Gastrocnemius medialis (tissue), 4 donors: ENCODE data around the gene MICU1. TPM values are rescaled to one million over a fixed set of nuclear protein-coding genes. Genes with fewer than 3 reads are reported as not detected.

Experiments used
- ATAC-seq, 2 donors: fragments of 150-250 bp; one replicate each; pipeline ENCODE4 v1.9.1; 2016
- DNase-seq, 2 donors: peaks; one replicate each; pipeline ENCODE4 v3.0.0-alpha.2; 2019
- H3K27ac ChIP-seq, 4 donors: fragments of 200-600 bp; sonication (generic); 1 replicate in 1 of 4; 2 replicates in 3 of 4; pipeline ENCODE4 v1.5.1; 2016 to 2018; ENCODE audit warnings: mild to moderate bottlenecking in 2 of 4, moderate library complexity in 1 of 4
- H3K27me3 ChIP-seq, 3 donors: fragments of 200-600 bp; sonication (generic) in 2 of 3; 1 replicate in 1 of 3; 2 replicates in 2 of 3; pipeline versions ENCODE4 v1.5.1 to v1.6.0; 2016 to 2019; ENCODE audit warnings: mild to moderate bottlenecking in 1 of 3, moderate library complexity in 1 of 3
- H3K36me3 ChIP-seq, 2 donors: fragments of 200-600 bp; sonication (generic) in 1 of 2; one replicate each; pipeline ENCODE4 v1.5.1; 2017 to 2018
- H3K4me1 ChIP-seq, 2 donors: fragments of 200-600 bp; sonication (generic) in 1 of 2; one replicate each; pipeline ENCODE4 v1.5.1; 2016 to 2017; ENCODE audit warnings: mild to moderate bottlenecking in 2 of 2
- H3K4me3 ChIP-seq, 4 donors: fragments of 200-600 bp; sonication (generic) in 3 of 4; 1 replicate in 1 of 4; 2 replicates in 3 of 4; pipeline ENCODE4 v1.5.1; 2016 to 2019; ENCODE audit warnings: mild to moderate bottlenecking in 2 of 4
- H3K9me3 ChIP-seq, 3 donors: fragments of 200-600 bp; sonication (generic) in 2 of 3; 1 replicate in 1 of 3; 2 replicates in 2 of 3; pipeline ENCODE4 v1.5.1; 2016 to 2019
- POLR2A ChIP-seq, 2 donors: fragments of 450-650 bp; IDR thresholded peaks; one replicate each; pipeline ENCODE4 v1.6.1; 2017; ENCODE audit warnings: antibody characterized with exemption in 2 of 2, mild to moderate bottlenecking in 2 of 2, moderate library complexity in 2 of 2
- in situ Hi-C, 4 donors: fragments of 200-750 bp; cut with MboI; loops; one replicate each; pipeline versions ENCODE4 v1.15.0 to v1.8.0; 2017; ENCODE audit warnings: low sequenced_read_pairs in 4 of 4
- intact Hi-C: fragments of 100-400 bp; cut with DNase I; formaldehyde crosslinking; loops from one replicate; pipeline ENCODE4 v1.15.1; 2023; ENCODE audit warnings: low total_unique reads
- total RNA-seq, 4 donors: library from RNA; depleted of rRNA; stranded (reverse); fragments of >200 nt; gene quantifications; one replicate each; pipeline versions ENCODE4 v1.1.0 to v1.2.3, GENCODE V29; 2016
- TF ChIP-seq, protein P1 (sequence below), 5 experiments: fragments of 450-650 bp in 3 of 5; fragments of 200-600 bp in 2 of 5; sonication (generic) in 2 of 5; IDR thresholded peaks in 4 of 5; conservative IDR thresholded peaks in 1 of 5; 1 replicate in 4 of 5; 2 replicates in 1 of 5; pipeline ENCODE4 v1.5.1; 2016 to 2019; ENCODE audit warnings: antibody characterized with exemption in 5 of 5, mild to moderate bottlenecking in 3 of 5, moderate library complexity in 3 of 5

MICU1 gene
- total RNA-seq, 4 donors from 2014 or later = 42.7 to 62.2 (median 51.9) TPM

DNA sequence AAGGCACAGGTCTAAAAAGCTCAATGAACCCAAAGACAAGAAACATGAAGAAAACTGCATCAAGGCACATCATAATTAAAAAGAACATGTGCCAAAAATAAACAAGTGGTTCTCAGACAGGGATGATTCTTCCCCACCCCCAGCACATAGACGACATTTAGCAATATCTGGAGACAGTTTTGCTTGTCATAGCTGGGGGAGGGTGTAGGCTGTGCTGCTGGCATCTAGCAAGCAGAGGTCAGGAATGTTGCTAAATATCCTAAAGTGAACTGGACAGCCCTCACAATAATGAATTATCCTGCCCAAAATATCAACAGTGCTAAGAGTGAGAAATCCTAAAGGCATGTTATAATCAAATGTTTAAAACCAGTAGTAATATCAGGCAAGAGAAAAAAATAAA lies 122.6 kb downstream of the MICU1 start:
- Histone ChIP-seq H3K9me3 (peaks cover 0 to 9% (median 0%) of the 10 kb centered on the region in 3 donors), H3K27ac (no peak overlapping the region), H3K36me3 (peaks cover 0 to 5% of the 10 kb centered on the region in 2 donors), H3K27me3 (no peaks in the 10 kb centered on the region), H3K4me1 (no peaks in the 10 kb centered on the region), H3K4me3 (no peak overlapping the region)
- intact Hi-C loops = no loop called here
- no peak for TF ChIP-seq POLR2A (IDR thresholded peaks at IDR 0.05)
- TF ChIP-seq, protein P1, sequence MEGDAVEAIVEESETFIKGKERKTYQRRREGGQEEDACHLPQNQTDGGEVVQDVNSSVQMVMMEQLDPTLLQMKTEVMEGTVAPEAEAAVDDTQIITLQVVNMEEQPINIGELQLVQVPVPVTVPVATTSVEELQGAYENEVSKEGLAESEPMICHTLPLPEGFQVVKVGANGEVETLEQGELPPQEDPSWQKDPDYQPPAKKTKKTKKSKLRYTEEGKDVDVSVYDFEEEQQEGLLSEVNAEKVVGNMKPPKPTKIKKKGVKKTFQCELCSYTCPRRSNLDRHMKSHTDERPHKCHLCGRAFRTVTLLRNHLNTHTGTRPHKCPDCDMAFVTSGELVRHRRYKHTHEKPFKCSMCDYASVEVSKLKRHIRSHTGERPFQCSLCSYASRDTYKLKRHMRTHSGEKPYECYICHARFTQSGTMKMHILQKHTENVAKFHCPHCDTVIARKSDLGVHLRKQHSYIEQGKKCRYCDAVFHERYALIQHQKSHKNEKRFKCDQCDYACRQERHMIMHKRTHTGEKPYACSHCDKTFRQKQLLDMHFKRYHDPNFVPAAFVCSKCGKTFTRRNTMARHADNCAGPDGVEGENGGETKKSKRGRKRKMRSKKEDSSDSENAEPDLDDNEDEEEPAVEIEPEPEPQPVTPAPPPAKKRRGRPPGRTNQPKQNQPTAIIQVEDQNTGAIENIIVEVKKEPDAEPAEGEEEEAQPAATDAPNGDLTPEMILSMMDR (IDR thresholded peaks at IDR 0.05 in 4 of 5, conservative IDR thresholded peaks at IDR 0.05 in 1 of 5) = no peak
- no peak for ATAC-seq
- no peak for DNase-seq
- in situ Hi-C loops = no loop called here

DNA sequence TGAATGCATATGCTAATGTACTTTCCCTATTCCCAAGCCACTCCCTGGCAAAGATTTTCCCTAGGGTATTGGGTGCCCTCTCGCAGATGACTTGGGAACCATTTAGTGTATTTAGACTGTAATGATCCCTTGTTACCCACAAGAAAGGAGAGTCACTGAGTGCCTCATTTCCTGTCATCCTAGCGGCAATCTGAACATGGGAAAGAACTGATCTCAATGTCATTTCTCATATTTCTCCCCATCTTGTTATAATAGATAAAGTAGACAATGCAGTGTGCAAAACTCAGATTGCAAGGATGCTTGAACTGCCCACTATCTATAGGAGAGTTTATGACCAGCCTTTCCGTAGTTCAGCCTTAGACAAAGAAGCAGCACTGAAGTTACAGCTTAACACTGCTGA lies 123.3 kb downstream of the MICU1 start:
- Histone ChIP-seq H3K27ac (no peak overlapping the region), H3K36me3 (peaks cover 0 to 5% of the 10 kb centered on the region in 2 donors), H3K9me3 (peaks cover 0 to 9% (median 0%) of the 10 kb centered on the region in 3 donors), H3K4me3 (no peak overlapping the region), H3K4me1 (no peaks in the 10 kb centered on the region), H3K27me3 (no peaks in the 10 kb centered on the region)
- ATAC-seq (no peak), DNase-seq (no peak)
- TF ChIP-seq, protein P1 (IDR thresholded peaks at IDR 0.05 in 4 of 5, conservative IDR thresholded peaks at IDR 0.05 in 1 of 5) = no peak
- no peak for TF ChIP-seq POLR2A (IDR thresholded peaks at IDR 0.05)
- in situ Hi-C loops = no loop called here
- intact Hi-C loops = no loop called here

DNA sequence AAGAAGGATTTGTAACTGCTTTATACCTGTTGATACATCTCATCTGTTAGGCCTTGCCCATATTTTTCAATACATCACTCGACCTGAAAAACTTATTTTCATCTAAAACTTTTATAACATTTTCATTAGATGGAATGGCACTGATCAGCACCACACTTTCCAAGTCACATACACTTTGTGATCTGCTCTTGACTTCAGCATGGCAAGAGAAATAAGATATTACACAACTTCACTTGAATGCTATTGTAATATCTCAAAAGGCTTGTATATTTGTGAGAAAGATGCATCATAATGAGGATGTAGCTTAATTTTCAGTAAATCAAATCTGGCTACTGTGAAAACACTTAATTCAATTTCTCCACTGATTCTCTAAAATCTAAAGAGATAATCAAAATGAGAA lies 126.2 kb downstream of the MICU1 start:
- DNase-seq (no peak), ATAC-seq (no peak)
- no peaks in the 10 kb centered on the region for H3K4me1 ChIP-seq
- peaks cover 0 to 9% (median 0%) of the 10 kb centered on the region in 3 donors for H3K9me3 ChIP-seq
- peaks cover 0 to 5% of the 10 kb centered on the region in 2 donors for H3K36me3 ChIP-seq
- no peak for TF ChIP-seq POLR2A (IDR thresholded peaks at IDR 0.05)
- TF ChIP-seq, protein P1 (IDR thresholded peaks at IDR 0.05 in 4 of 5, conservative IDR thresholded peaks at IDR 0.05 in 1 of 5) = no peak
- in situ Hi-C loops (no loop called here), intact Hi-C loops (no loop called here)
- no peaks in the 10 kb centered on the region for H3K27me3 ChIP-seq
- H3K27ac ChIP-seq = no peak overlapping the region
- no peak overlapping the region for H3K4me3 ChIP-seq

DNA sequence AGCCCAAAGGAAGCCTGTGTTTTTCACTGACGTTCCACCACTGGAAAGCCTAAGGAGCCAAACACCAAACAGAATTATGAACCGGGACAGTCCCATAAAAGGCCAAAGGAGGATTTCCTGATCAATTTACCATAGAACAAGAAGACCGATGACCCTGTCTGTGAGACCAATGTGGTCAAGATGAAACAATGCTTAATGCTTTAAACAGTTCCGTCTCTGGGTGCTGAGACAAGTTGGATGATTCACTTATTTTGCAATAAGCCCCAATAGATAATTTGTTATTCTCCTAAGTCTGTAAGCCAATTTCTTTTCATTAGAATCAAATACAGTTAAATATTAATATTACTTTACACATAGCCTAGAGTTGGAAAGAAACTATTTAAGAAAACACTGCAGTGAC lies 134.9 kb downstream of the MICU1 start:
- no peaks in the 10 kb centered on the region for H3K9me3 ChIP-seq
- H3K36me3 ChIP-seq = no peaks in the 10 kb centered on the region
- H3K27me3 ChIP-seq = no peaks in the 10 kb centered on the region
- in situ Hi-C loops = no loop called here
- TF ChIP-seq, protein P1 (IDR thresholded peaks at IDR 0.05 in 4 of 5, conservative IDR thresholded peaks at IDR 0.05 in 1 of 5) = no peak
- TF ChIP-seq POLR2A (IDR thresholded peaks at IDR 0.05) = no peak
- DNase-seq (no peak), ATAC-seq (no peak)
- no peaks in the 10 kb centered on the region for H3K4me1 ChIP-seq
- no peak overlapping the region for H3K4me3 ChIP-seq
- no peak overlapping the region for H3K27ac ChIP-seq
- intact Hi-C loops = no loop called here

DNA sequence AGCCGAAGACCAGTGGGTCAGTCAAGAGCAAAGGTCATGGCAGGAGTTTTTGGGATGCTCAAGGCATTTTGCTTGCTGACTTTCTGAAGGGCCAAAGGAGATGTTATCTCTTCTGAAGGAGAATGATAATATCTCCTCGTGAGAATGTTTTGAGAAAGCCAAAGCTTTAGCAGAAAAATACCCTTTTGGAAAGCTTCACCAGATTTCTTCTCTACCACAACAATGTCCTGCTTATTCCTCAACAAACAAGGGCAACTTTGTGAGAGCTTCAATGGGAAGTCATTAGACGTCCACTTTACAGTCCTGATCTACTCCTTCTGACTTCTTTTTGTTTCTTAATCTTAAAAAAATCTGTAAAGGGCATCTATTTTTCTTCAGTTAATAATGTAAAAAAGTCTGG lies 138.4 kb downstream of the MICU1 start:
- Histone ChIP-seq H3K27ac (no peak overlapping the region), H3K36me3 (no peaks in the 10 kb centered on the region), H3K9me3 (no peaks in the 10 kb centered on the region), H3K4me1 (no peaks in the 10 kb centered on the region), H3K27me3 (no peaks in the 10 kb centered on the region), H3K4me3 (no peak overlapping the region)
- in situ Hi-C loops = no loop called here
- TF ChIP-seq POLR2A (IDR thresholded peaks at IDR 0.05) = no peak
- TF ChIP-seq, protein P1 (IDR thresholded peaks at IDR 0.05 in 4 of 5, conservative IDR thresholded peaks at IDR 0.05 in 1 of 5) = no peak
- ATAC-seq (no peak), DNase-seq (no peak)
- intact Hi-C loops = no loop called here
